ENCODE data around the gene MAPK4.

- TF ChIP-seq CTCF (IDR thresholded peaks at IDR 0.05; ENCODE audit: low read length) (no peak), EZH2 (IDR thresholded peaks at IDR 0.05; ENCODE audit: borderline replicate concordance, low read length) (no peak)
These were observed 216.5 kb downstream of the MAPK4 start for GRCh38 chr18:50776383-50776782.
